ENCODE data around the gene RNF25.

DNA sequence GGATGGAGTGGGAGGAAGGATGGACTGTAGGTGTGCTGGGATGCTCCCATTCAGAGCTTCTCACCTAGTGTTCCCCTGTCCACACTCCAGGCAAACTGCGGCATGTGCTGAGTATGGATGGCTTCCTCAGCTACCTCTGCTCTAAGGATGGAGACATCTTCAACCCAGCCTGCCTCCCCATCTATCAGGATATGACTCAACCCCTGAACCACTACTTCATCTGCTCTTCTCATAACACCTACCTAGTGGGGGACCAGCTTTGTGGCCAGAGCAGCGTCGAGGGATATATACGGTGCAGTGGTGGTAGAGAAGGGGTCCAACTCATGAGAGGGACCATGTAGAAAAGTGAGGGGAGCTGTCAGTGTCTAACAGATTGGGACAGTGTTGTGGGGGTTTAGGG, 43.9 kb downstream of the RNF25 start:
- TF ChIP-seq, protein P1, sequence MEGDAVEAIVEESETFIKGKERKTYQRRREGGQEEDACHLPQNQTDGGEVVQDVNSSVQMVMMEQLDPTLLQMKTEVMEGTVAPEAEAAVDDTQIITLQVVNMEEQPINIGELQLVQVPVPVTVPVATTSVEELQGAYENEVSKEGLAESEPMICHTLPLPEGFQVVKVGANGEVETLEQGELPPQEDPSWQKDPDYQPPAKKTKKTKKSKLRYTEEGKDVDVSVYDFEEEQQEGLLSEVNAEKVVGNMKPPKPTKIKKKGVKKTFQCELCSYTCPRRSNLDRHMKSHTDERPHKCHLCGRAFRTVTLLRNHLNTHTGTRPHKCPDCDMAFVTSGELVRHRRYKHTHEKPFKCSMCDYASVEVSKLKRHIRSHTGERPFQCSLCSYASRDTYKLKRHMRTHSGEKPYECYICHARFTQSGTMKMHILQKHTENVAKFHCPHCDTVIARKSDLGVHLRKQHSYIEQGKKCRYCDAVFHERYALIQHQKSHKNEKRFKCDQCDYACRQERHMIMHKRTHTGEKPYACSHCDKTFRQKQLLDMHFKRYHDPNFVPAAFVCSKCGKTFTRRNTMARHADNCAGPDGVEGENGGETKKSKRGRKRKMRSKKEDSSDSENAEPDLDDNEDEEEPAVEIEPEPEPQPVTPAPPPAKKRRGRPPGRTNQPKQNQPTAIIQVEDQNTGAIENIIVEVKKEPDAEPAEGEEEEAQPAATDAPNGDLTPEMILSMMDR (IDR thresholded peaks at IDR 0.05): no peak
- TF ChIP-seq POLR2A (IDR thresholded peaks at IDR 0.05): no peak
